Inflammatory macrophage treated with lipopolysaccharide for 1 hour (primary cell): ENCODE measurements around the gene MYMX.
A peak's percentile ranks its signal among the peaks of the same experiment; 100 is the strongest.

Experiments
- DNase-seq, 2 donors: peaks; one replicate each; pipeline ENCODE4 v3.0.0-alpha.2; 2020 to 2022

The MYMX gene

GRCh38 chr6:44234101-44235025, 17.6 kb downstream of the MYMX start:
- DNase-seq = peak in 1 of 2 donors; percentile 47

DNA sequence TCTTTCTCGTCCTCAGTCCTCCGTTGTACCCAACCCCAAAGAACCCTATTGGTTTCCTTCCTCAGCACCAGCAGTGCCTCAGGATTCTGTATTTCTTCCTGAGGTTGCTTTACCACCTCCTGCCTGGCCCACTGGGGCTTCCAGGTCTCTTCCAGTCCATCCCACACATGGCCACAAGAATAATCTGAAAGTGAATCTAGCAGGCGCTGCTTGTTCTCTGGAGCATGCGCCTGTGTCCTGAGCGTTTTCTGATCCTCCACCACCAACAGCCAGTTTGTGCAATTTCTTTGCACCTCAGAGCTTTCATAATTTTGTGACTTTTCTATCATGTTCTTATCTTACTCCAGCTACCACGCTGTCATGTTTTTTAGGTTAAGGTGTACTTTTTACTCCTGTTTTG, 18.5 kb downstream of the MYMX start:
- DNase-seq = no peak

DNA sequence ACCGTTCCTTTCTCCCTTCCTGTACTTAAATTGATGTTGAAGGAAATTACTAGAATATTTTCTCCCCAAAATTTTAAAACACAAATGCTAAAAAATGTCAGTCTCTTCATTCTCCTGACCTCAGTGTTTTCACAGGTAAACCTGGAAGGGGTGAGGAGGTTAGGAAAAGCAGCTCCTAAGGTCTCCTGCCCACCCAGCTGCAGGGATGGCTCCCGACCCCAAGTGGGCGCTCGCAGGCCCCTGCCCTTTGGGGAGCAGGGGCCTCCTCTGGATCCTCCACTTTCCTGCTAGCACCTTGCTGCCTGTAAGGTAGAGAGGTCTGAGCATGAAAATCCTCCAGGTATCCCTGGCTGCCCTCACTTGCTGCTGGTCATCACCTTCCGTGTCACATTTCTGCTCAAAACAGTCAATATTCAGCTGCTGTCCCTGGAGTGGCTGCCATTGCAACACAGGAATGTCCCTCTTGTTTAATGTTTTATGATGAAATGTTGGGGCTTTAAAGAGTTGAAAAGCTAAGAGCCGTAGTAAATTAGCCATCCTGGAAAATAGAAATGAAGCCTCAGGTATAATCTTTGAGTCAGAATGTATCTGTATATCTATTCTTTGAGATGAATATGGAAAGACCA, 19.3 kb downstream of the MYMX start:
- no peak for DNase-seq

DNA sequence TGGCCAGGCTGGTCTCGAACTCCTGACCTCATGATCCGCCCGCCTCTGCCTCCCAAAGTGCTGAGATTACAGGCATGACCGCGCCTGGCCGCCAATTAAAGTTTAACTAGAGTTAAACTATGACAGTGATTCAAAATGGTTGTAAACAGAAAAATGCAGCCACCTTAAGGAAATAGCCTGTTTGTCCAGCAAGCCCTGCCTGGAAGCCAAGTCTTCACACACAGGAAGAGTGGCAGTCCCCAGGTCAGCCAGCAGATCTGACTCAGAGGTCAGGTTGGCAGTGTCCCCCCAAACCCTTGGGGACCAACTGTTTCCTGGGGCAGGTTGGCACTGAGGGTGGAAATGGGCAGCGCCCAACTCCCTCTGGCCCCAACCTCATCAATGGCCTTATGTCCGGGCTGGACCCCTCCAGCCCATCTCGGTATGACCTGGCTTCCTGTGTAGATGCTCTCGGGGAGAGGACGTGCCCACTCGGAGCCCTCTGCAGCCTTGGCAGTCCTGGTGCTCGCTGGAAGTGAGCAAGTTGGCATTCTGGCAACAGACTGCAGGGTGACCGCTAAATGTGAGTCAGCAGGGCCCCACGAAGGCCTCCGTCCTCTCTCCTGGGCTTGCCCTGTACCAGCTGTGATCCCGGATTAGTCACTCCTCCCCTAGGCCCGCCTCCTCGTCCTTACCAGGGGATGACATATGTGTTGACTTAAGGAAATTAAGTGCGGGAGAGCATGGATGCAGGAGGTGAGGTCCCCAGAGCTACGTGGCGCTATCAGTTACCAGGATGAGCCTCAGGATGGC, 20.5 kb downstream of the MYMX start:
- peak; percentile 91 to 93 for DNase-seq

- DNase-seq = peak; percentile 71 to 86
Observed at GRCh38 chr6:44237813-44238433, 21.2 kb downstream of the MYMX start.

DNA sequence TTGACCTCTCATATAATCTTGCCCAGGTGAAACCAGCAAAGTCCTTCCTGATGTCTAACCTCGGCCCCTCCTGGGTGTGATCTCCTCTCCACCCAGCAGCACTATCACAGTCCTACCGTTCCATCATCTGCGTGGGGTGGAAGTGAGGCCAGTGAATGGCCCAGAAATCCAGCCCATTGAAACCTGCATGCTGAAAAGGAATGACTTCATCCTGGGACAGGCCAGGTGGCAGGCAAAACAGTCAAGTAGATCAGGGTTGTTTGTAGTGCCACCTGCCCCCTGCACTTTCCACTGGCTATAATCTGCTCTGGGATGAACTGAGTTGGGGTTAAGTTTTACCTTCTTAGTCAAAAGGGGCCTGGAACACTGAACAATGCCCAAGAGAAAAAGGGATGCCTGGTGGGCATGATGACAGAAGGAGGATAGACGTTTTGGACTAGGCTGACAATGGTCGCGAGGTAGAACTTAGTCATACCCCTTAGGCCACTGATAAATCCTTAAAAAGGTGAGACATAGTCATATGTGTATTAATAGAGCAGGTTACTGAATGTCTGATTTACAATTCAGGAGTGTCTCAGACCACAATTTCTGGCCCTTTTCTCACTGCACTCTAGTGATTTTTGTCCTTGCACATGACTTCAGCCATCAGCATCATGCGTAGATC, 22.1 kb downstream of the MYMX start:
- no peak for DNase-seq

DNA sequence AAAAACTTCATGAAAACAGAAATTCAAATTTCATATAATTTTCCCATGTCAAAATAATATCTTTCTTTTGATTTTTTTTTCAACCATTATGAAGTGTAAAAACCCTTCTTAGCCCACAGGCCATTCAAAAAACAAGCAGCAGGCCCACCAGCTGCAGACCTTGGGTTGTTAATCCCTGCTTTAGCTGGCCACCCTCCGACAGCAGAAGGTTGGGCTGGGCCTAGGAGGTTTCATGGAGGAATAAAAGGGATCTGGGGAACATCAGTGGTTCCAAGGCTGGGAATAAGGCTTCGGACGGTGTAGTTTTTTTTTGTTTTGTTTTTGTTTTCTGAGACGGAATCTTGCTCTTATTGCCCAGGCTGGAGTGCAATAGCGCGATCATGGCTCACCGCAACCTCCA, 26.6 kb downstream of the MYMX start:
- DNase-seq = no peak

- DNase-seq = no peak
Observed at GRCh38 chr6:44245391-44245911, 28.7 kb downstream of the MYMX start.

DNA sequence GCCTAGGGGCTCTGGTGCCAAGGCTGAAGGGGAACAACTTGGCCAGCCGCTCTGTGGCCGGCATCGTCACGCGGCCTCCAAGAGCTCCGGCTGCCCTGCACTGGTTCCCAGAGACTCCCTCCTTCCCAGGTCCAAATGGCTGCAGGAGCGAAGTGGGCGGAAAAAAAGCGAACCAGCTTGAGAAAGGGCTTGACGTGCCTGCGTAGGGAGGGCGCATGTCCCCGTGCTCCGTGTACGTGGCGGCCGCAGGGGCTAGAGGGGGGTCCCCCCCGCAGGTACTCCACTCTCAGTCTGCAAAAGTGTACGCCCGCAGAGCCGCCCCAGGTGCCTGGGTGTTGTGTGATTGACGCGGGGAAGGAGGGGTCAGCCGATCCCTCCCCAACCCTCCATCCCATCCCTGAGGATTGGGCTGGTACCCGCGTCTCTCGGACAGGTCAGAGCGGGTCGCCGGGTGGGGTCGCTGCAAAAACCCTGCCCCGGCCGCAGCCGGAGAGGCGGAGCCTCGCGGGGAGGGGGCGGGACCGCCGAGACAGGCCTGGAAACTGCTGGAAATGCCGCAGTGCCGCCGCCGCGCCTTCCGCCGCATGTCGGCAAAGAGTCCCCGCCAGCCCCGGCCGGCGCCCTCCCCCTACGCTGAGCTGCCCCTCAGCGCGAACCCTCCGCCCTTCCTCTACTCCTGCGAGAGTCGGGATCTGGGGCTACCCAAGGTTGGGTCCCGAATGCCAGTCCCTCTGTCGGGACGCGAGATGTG, 29.4 kb downstream of the MYMX start:
- DNase-seq = peak; percentile 61 to 72

DNA sequence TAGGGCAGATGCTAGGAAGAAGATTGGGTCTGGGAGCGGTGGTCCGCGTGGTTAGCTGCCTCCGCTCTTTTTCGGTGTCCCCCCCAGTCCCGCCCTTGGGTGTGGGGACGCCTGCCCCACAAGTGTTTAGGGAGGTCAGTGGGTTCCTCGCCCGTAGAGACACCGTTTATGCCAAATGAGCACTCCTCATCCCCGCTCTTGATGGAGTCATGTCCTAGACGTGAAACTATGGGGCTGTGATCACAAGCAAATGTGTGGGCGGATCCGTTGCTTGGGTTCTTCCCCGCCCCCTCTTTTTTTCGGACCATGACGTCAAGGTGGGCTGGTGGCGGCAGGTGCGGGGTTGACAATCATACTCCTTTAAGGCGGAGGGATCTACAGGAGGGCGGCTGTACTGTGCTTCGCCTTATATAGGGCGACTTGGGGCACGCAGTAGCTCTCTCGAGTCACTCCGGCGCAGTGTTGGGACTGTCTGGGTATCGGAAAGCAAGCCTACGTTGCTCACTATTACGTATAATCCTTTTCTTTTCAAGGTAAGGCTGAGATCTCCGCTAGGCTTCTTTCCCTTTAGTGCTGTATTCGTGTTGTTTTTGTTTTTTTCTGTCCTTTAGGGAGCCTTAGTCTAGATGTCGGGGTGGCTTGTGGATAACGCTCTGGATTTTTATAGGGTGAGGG, 30.1 kb downstream of the MYMX start, which contains the start of gene HSP90AB1:
Gene HSP90AB1 (plus strand): TSS at position 439 of the 675 bp plus-strand sequence. CDS start 1,529 bp downstream, outside the sequence.
- DNase-seq = peak; percentile 96 to 98

- DNase-seq = peak; percentile 77 to 78
Observed at GRCh38 chr6:44247338-44248302, 30.9 kb downstream of the MYMX start.

GRCh38 chr6:44248579-44248978, 31.9 kb downstream of the MYMX start:
- no peak for DNase-seq

DNA sequence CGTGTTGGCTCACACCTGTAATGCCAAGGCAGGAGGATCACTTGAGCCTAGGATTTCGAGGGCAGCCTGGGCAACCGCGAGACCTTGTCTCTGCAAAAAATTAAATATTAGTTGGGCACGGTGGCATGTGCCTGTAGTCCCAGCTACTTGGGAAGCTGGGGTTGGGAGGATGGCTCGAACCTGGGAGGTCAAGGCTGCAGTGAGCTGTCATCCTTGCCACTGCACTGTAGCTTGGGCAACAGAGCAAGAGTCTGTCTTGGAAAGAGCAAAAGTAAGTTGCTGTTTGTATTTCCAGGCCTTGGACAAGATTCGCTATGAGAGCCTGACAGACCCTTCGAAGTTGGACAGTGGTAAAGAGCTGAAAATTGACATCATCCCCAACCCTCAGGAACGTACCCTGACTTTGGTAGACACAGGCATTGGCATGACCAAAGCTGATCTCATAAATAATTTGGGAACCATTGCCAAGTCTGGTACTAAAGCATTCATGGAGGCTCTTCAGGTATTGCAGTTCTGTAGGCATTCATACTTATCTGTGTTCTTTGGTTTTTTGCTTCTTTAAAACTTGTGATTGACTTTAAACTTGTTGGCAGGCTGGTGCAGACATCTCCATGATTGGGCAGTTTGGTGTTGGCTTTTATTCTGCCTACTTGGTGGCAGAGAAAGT, 32.5 kb downstream of the MYMX start:
- DNase-seq = no peak

DNA sequence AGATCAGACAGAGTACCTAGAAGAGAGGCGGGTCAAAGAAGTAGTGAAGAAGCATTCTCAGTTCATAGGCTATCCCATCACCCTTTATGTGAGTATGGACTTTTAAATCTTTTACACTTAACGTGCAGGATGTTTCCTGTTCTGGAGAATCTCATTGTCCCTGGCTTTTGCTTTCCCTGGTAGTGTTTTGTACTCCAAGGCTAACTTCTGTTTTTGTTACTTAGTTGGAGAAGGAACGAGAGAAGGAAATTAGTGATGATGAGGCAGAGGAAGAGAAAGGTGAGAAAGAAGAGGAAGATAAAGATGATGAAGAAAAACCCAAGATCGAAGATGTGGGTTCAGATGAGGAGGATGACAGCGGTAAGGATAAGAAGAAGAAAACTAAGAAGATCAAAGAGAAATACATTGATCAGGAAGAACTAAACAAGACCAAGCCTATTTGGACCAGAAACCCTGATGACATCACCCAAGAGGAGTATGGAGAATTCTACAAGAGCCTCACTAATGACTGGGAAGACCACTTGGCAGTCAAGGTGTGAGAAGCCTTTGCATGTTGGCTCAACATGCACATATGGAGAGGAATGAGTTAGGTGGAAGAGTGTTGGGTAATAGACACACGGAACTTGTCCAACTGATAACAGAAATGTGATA, 33.5 kb downstream of the MYMX start:
- no peak for DNase-seq

- DNase-seq = no peak
Observed at GRCh38 chr6:44250718-44251123, 34.0 kb downstream of the MYMX start.

GRCh38 chr6:44251576-44252524, 35.1 kb downstream of the MYMX start:
- DNase-seq = no peak
